HepG2 (cell line): Measurements from ENCODE around the gene CCDC85C. TPM values are rescaled to one million over a fixed set of nuclear protein-coding genes. Genes with fewer than 3 reads are reported as not detected.

Source experiments
- ATAC-seq: fragments of 200-7000 bp; cut with Tn5 transposase; 3 replicates; pipeline ENCODE4 v1.9.1; 2020; ENCODE audit warnings: mild to moderate bottlenecking, moderate library complexity
- BruUV-seq: library from RNA; stranded (reverse); fragments of 400-500 nt; replicated peaks from 2 replicates; lab custom pipeline; 2021; lab: Mats Ljungman, UMichigan
- CTCF ChIA-PET: fragments of 300-600 bp; formaldehyde crosslinking; extraction: SDS; loops from one replicate; lab custom pipeline; 2021; ENCODE audit warnings: low total read pairs, inconsistent platforms, low intra/inter-chr PET ratio; lab: Yijun Ruan, JAX
- POLR2A ChIA-PET: fragments of 350-600 bp; sonication (Branson Sonifier 250); formaldehyde crosslinking; loops from one replicate; lab custom pipeline; 2020; ENCODE audit warnings: antibody characterized with exemption, inconsistent platforms; lab: Yijun Ruan, JAX
- DNase-seq: peaks from one replicate; pipeline ENCODE4 v3.0.0-alpha.2; 2015; ENCODE audit warnings: low spot score
- FAIRE-seq: peaks from 3 replicates; lab custom pipeline; 2011; peaks lifted over from hg19 to GRCh38; lab: Jason Lieb, UNC
- H2AFZ ChIP-seq: one replicate; pipeline ENCODE4 v1.6.1; 2011; ENCODE audit warnings: low read length, inconsistent platforms
- H3K27ac ChIP-seq: fragments of 300-600 bp; 3 replicates; pipeline ENCODE4 v1.8.0; 2011; ENCODE audit warnings: mixed run types, mild to moderate bottlenecking, mixed read lengths, low read length, inconsistent platforms; ENCODE audit not compliant: insufficient read depth; ENCODE audit errors: extremely low read length
- H3K27me3 ChIP-seq, 2 experiments: fragments of 200-600 bp in 1 of 2; 2 replicates in 1 of 2; 3 replicates in 1 of 2; pipeline versions ENCODE4 v1.6.0 to v1.8.0; 2011; ENCODE audit warnings: low read length in 2 of 2, mild to moderate bottlenecking in 2 of 2, moderate library complexity in 2 of 2, inconsistent platforms in 1 of 2; ENCODE audit not compliant: insufficient read depth in 2 of 2, control insufficient read depth in 1 of 2
- H3K36me3 ChIP-seq, 2 experiments: fragments of 200-600 bp in 1 of 2; replicated peaks in 1 of 2; 2 replicates in 1 of 2; 3 replicates in 1 of 2; pipeline versions ENCODE4 v1.5.1 to v1.8.0; 2011; ENCODE audit warnings: low read length in 2 of 2, inconsistent platforms in 1 of 2; ENCODE audit not compliant: insufficient read depth in 2 of 2, control insufficient read depth in 1 of 2
- H3K4me1 ChIP-seq: 2 replicates; pipeline ENCODE4 v1.5.1; 2012; ENCODE audit warnings: low read length, inconsistent platforms; ENCODE audit not compliant: insufficient read depth
- H3K4me2 ChIP-seq: 2 replicates; pipeline ENCODE4 v1.6.0; 2011; ENCODE audit warnings: low read depth, low read length, inconsistent platforms
- H3K4me3 ChIP-seq, 3 experiments: fragments of 200-600 bp in 1 of 3; sonication (generic), shearing (Covaris generic) in 1 of 3; replicated peaks in 1 of 3; 2 replicates each; pipeline ENCODE4 v1.5.1; 2011 to 2016; ENCODE audit warnings: low read length in 3 of 3, inconsistent platforms in 2 of 3, low read depth in 2 of 3, mild to moderate bottlenecking in 2 of 3, control low read depth in 1 of 3, mixed read lengths in 1 of 3; ENCODE audit not compliant: insufficient read depth in 1 of 3
- H3K79me2 ChIP-seq: one replicate; pipeline ENCODE4 v1.6.1; 2011; ENCODE audit warnings: low read length, inconsistent platforms; ENCODE audit not compliant: insufficient read depth
- H3K9ac ChIP-seq: 2 replicates; pipeline ENCODE4 v1.6.0; 2011; ENCODE audit warnings: mild to moderate bottlenecking, low read depth, low read length, inconsistent platforms; ENCODE audit not compliant: insufficient read depth
- H3K9me3 ChIP-seq: 2 replicates; pipeline ENCODE4 v1.5.1; 2012; ENCODE audit warnings: mild to moderate bottlenecking, low read length
- H4K20me1 ChIP-seq: 2 replicates; pipeline ENCODE4 v1.6.0; 2011; ENCODE audit warnings: inconsistent platforms, mild to moderate bottlenecking, low read length, moderate library complexity; ENCODE audit not compliant: insufficient read depth
- CC2D1A ChIP-seq: sonication (generic); formaldehyde crosslinking; IDR thresholded peaks from 2 replicates; pipeline ENCODE4 v1.8.1; 2023; ENCODE audit warnings: mild to moderate bottlenecking, missing genetic modification reagents
- DRAP1 ChIP-seq: IDR thresholded peaks from 2 replicates; pipeline ENCODE4 v1.6.1; 2016; ENCODE audit warnings: missing genetic modification reagents, missing compliant biosample characterization
- SMARCE1 ChIP-seq: fragments of 450-650 bp; IDR thresholded peaks from 2 replicates; pipeline ENCODE4 v1.6.1; 2017; ENCODE audit warnings: borderline replicate concordance
- SMYD3 ChIP-seq: sonication (generic); formaldehyde crosslinking; IDR thresholded peaks from 2 replicates; pipeline ENCODE4 v1.8.1; 2023; ENCODE audit warnings: mild to moderate bottlenecking, missing genetic modification reagents
- SRF ChIP-seq: IDR thresholded peaks from 2 replicates; pipeline ENCODE4 v1.6.1; 2011; ENCODE audit warnings: mild to moderate bottlenecking, low read depth, low read length, moderate library complexity
- ZFY ChIP-seq: sonication (generic); formaldehyde crosslinking; IDR thresholded peaks from 2 replicates; pipeline ENCODE4 v1.4.0; 2020; ENCODE audit warnings: missing genetic modification reagents
- ZGPAT ChIP-seq: IDR thresholded peaks from 2 replicates; pipeline ENCODE4 v1.6.1; 2016; ENCODE audit warnings: mild to moderate bottlenecking
- ZNF839 ChIP-seq: sonication (generic); formaldehyde crosslinking; IDR thresholded peaks from 2 replicates; pipeline ENCODE4 v1.4.0; 2020; ENCODE audit warnings: missing genetic modification reagents, mild to moderate bottlenecking, borderline replicate concordance
- WGBS: methylation state at CpG from one replicate; pipeline ENCODE4 v1.1.6; 2017; ENCODE audit warnings: low lambda C conversion rate; 5-methylcytosine and 5-hydroxymethylcytosine counted together
- in situ Hi-C: cut with HindIII; loops from 2 replicates; pipeline ENCODE4 v1.10.0; 2017; ENCODE audit warnings: low pct_unique_long_range_greater_than_20kb; ENCODE audit not compliant: extremely low pct_ligation_motif_present
- intact Hi-C: fragments of 100-400 bp; cut with micrococcal nuclease; formaldehyde crosslinking; loops from one replicate; pipeline ENCODE4 v1.10.0; 2022; ENCODE audit not compliant: unreplicated experiment
- polyA plus RNA-seq, 8 experiments: library from polyadenylated mRNA; depleted of rRNA in 3 of 8; stranded (reverse) in 7 of 8; unstranded in 1 of 8; fragments of >200 nt; fragmentation: Illumina TruSeq in 4 of 8; extraction: Trizol in 4 of 8; gene quantifications; 2 replicates each; pipeline versions ENCODE4 v1.2.1 to v1.2.3, GENCODE V29; 2011 to 2016; ENCODE audit warnings: low read depth in 4 of 8, missing spikeins in 1 of 8, mixed read lengths in 1 of 8; ENCODE audit not compliant: insufficient read depth in 1 of 8
- total RNA-seq, 5 experiments: library from RNA; depleted of rRNA; stranded (reverse); fragments of >200 nt; fragmentation: Illumina TruSeq; extraction: Trizol; gene quantifications; 2 replicates each; pipeline ENCODE4 v1.2.3, GENCODE V29; 2016; ENCODE audit warnings: low read depth in 1 of 5

Gene CCDC85C
- total and polyA plus RNA-seq, 2 of the 13 experiments (the other 11 are each of a cell fraction or from before 2014, with no cell fraction given), result 18.8 to 43.8 TPM

- H3K9ac ChIP-seq, result no peak overlapping the region
- FAIRE-seq, result no peak
- no peaks in the 10 kb centered on the region for H3K27me3 ChIP-seq
- POLR2A ChIA-PET, result interaction anchor here (1.3 kb wide), 1 partner anchor 10 kb away, joined by 3 read pairs; no protein-coding TSS in a partner anchor
- no peak overlapping the region for H3K4me3 ChIP-seq
- no peak for ATAC-seq
- H3K4me2 ChIP-seq, result no peak overlapping the region
- TF ChIP-seq CC2D1A (CRISPR knock-in tag) (no peak), ZGPAT (CRISPR knock-in tag) (no peak), ZNF839 (CRISPR knock-in tag) (no peak), DRAP1 (CRISPR knock-in tag) (no peak), SMARCE1 (no peak)
- 77% methylated on average over 3 of the region's 6 CpGs for WGBS
- peaks cover 91% of the 10 kb centered on the region for H3K79me2 ChIP-seq
- H3K4me1 ChIP-seq, result peaks cover 61% of the 10 kb centered on the region
- peaks cover 30% of the 10 kb centered on the region for H4K20me1 ChIP-seq
- H3K36me3 ChIP-seq, result no peaks in the 10 kb centered on the region; a peak in 1 of 5 replicates
- no TSS peak for BruUV-seq
- DNase-seq, result no peak
- in situ Hi-C loops, result no loop called here
- CTCF ChIA-PET, result no interaction called here
- H3K27ac ChIP-seq, result no peak overlapping the region
- intact Hi-C loops, result no loop called here
- no peak overlapping the region for H2AFZ ChIP-seq
- no peaks in the 10 kb centered on the region for H3K9me3 ChIP-seq
Observed at GRCh38 chr14:99545586-99545985, 58.4 kb downstream of the CCDC85C start.

GRCh38 chr14:99544991-99545390 lies 59.0 kb downstream of the CCDC85C start:
- FAIRE-seq, result no peak
- WGBS, result 88% methylated on average over 11 of the region's 11 CpGs
- Histone ChIP-seq H3K27ac (no peak overlapping the region), H3K27me3 (no peaks in the 10 kb centered on the region), H3K9me3 (no peaks in the 10 kb centered on the region), H3K4me3 (no peak overlapping the region), H3K4me1 (peaks cover 55% of the 10 kb centered on the region), H4K20me1 (peaks cover 30% of the 10 kb centered on the region), H3K4me2 (no peak overlapping the region), H2AFZ (no peak overlapping the region), H3K9ac (no peak overlapping the region), H3K36me3 (no peaks in the 10 kb centered on the region; a peak in 1 of 5 replicates), H3K79me2 (peaks cover 88% of the 10 kb centered on the region)
- no peak for TF ChIP-seq ZFY (CRISPR knock-in tag)
- no peak for TF ChIP-seq SMYD3
- TF ChIP-seq SRF, result no peak
- intact Hi-C loops, result no loop called here
- CTCF ChIA-PET, result no interaction called here
- in situ Hi-C loops, result no loop called here
- no TSS peak for BruUV-seq
- no peak for ATAC-seq
- no peak for DNase-seq
- POLR2A ChIA-PET, result no interaction called here
